Measurements from ENCODE around the gene SPN. TPM values are rescaled to one million over a fixed set of nuclear protein-coding genes. Genes with fewer than 3 reads are reported as not detected.
"Not testable (repeated sequence)": the region's sequence is repeated elsewhere in the genome, so short reads cannot be mapped to it uniquely, and the experiment has no call there.

The SPN gene
- total RNA-seq, 1 donor from 2014 or later: 0.87 TPM

- intact Hi-C loops (cut with micrococcal nuclease): no loop called here
- no peak for ATAC-seq
- no peak for DNase-seq
Observed at GRCh38 chr16:29698042-29698441, 35.0 kb downstream of the SPN start.

GRCh38 chr16:29698484-29699323 is 35.7 kb downstream of the SPN start:
- DNase-seq (no peak), ATAC-seq (no peak)
- intact Hi-C loops (cut with micrococcal nuclease): no loop called here

- ATAC-seq: no peak
- DNase-seq: no peak
- intact Hi-C loops (cut with micrococcal nuclease): no loop called here
Observed at GRCh38 chr16:29699324-29700219, 36.5 kb downstream of the SPN start.

GRCh38 chr16:29700253-29700987 is 37.4 kb downstream of the SPN start:
- DNase-seq (peak; percentile 83), ATAC-seq (peak; percentile 82)
- intact Hi-C loops (cut with micrococcal nuclease): no loop called here

GRCh38 chr16:29701214-29701555 is 38.1 kb downstream of the SPN start:
- DNase-seq (no peak), ATAC-seq (no peak)
- intact Hi-C loops (cut with micrococcal nuclease): no loop called here

GRCh38 chr16:29702269-29702668 is 39.2 kb downstream of the SPN start:
- no peak for DNase-seq
- intact Hi-C loops (cut with micrococcal nuclease): no loop called here
- no peak for ATAC-seq

GRCh38 chr16:29705030-29705429 is 42.0 kb downstream of the SPN start:
- ATAC-seq (no peak), DNase-seq (no peak)
- intact Hi-C loops (cut with micrococcal nuclease): no loop called here

GRCh38 chr16:29707160-29707559 is 44.1 kb downstream of the SPN start:
- DNase-seq; ATAC-seq; intact Hi-C loops (cut with micrococcal nuclease): not testable (repeated sequence)

GRCh38 chr16:29708917-29709600 is 46.0 kb downstream of the SPN start:
- ATAC-seq: no peak
- intact Hi-C loops (cut with micrococcal nuclease): no loop called here

GRCh38 chr16:29709657-29710056 is 46.6 kb downstream of the SPN start:
- intact Hi-C loops (cut with micrococcal nuclease); DNase-seq; ATAC-seq: not testable (repeated sequence)

More at GRCh38 chr16:29708917-29709600, 46.0 kb downstream of the SPN start:
- no peak for DNase-seq

- no peak for DNase-seq
- peak; percentile 84 for ATAC-seq
- intact Hi-C loops (cut with micrococcal nuclease): no loop called here
Observed at GRCh38 chr16:29710227-29711219, 47.5 kb downstream of the SPN start.

- intact Hi-C loops (cut with micrococcal nuclease): no loop called here
- ATAC-seq (no peak), DNase-seq (no peak)
Observed at GRCh38 chr16:29712809-29713208, 49.8 kb downstream of the SPN start.

- ATAC-seq (no peak), DNase-seq (no peak)
- intact Hi-C loops (cut with micrococcal nuclease): no loop called here
Observed at GRCh38 chr16:29714396-29714795, 51.3 kb downstream of the SPN start.

- intact Hi-C loops (cut with micrococcal nuclease): no loop called here
- no peak for DNase-seq
- ATAC-seq: no peak
Observed at GRCh38 chr16:29714972-29715371, 51.9 kb downstream of the SPN start.

GRCh38 chr16:29717113-29717512 is 54.1 kb downstream of the SPN start:
- intact Hi-C loops (cut with micrococcal nuclease): no loop called here
- ATAC-seq: no peak

GRCh38 chr16:29719063-29719462 is 56.0 kb downstream of the SPN start:
- intact Hi-C loops (cut with micrococcal nuclease): no loop called here
- ATAC-seq (no peak), DNase-seq (no peak)

More at GRCh38 chr16:29717113-29717512, 54.1 kb downstream of the SPN start:
- DNase-seq: no peak
